Globus pallidus (tissue), 1 donor: ENCODE results near the gene LRRC27.

Source experiments
- DNase-seq: peaks from one replicate; pipeline ENCODE4 v3.0.0-alpha.2; 2015; ENCODE audit warnings: low spot score

The LRRC27 gene

GRCh38 chr10:132301371-132302330 lies 30.3 kb upstream of the LRRC27 start:
- DNase-seq: no peak

GRCh38 chr10:132302421-132303310 lies 29.3 kb upstream of the LRRC27 start:
- DNase-seq: no peak

GRCh38 chr10:132303361-132304115 lies 28.5 kb upstream of the LRRC27 start:
- DNase-seq: no peak

GRCh38 chr10:132304756-132305509 lies 27.1 kb upstream of the LRRC27 start:
- DNase-seq: no peak

- DNase-seq: no peak
Measured at GRCh38 chr10:132305654-132306342, 26.2 kb upstream of the LRRC27 start.

- no peak for DNase-seq
Measured at GRCh38 chr10:132306343-132306685, 25.7 kb upstream of the LRRC27 start.

- no peak for DNase-seq
Measured at GRCh38 chr10:132306864-132307751, 24.9 kb upstream of the LRRC27 start.

- peak; percentile 94 for DNase-seq
Measured at GRCh38 chr10:132307823-132308586, 24.0 kb upstream of the LRRC27 start, which contains the start of gene STK32C. STK32C (minus strand) TSS chr10:132307950; CDS start chr10:132307833, 117 bp downstream.

- DNase-seq: no peak
Measured at GRCh38 chr10:132308587-132309470, 23.2 kb upstream of the LRRC27 start.

GRCh38 chr10:132309471-132309865 lies 22.5 kb upstream of the LRRC27 start:
- DNase-seq: no peak

- DNase-seq: no peak
Measured at GRCh38 chr10:132309879-132310591, 22.0 kb upstream of the LRRC27 start.

GRCh38 chr10:132310701-132311337 lies 21.2 kb upstream of the LRRC27 start:
- no peak for DNase-seq

- no peak for DNase-seq
Measured at GRCh38 chr10:132311338-132311939, 20.6 kb upstream of the LRRC27 start.

GRCh38 chr10:132313305-132313704 lies 18.7 kb upstream of the LRRC27 start:
- DNase-seq: no peak

GRCh38 chr10:132313865-132314264 lies 18.1 kb upstream of the LRRC27 start:
- no peak for DNase-seq

GRCh38 chr10:132314336-132314735 lies 17.7 kb upstream of the LRRC27 start:
- no peak for DNase-seq
